Progenitor cell of endocrine pancreas (in vitro differentiated cells): Measurements from ENCODE around the gene C2orf81. TPM values are rescaled to one million over a fixed set of nuclear protein-coding genes. Genes with fewer than 3 reads are reported as not detected.

Source experiments
- DNase-seq: peaks from one replicate; pipeline ENCODE4 v3.0.0; 2021; ENCODE audit warnings: low spot score; ENCODE audit not compliant: unreplicated experiment
- H3K27ac Mint-ChIP-seq: 2 replicates; pipeline ENCODE4 v1.8.0; 2021; ENCODE audit warnings: mild to moderate bottlenecking, moderate library complexity, mixed read lengths
- H3K27me3 Mint-ChIP-seq: 2 replicates; pipeline ENCODE4 v1.8.0; 2021; ENCODE audit warnings: mixed read lengths
- H3K36me3 Mint-ChIP-seq: 2 replicates; pipeline ENCODE4 v1.8.0; 2022; ENCODE audit warnings: mixed read lengths; ENCODE audit not compliant: insufficient read depth
- H3K4me1 Mint-ChIP-seq: 2 replicates; pipeline ENCODE4 v1.8.0; 2021; ENCODE audit warnings: low read depth, mixed read lengths
- H3K4me3 Mint-ChIP-seq: 2 replicates; pipeline ENCODE4 v1.8.0; 2021; ENCODE audit warnings: low read depth, mild to moderate bottlenecking, moderate library complexity, mixed read lengths
- H3K9me3 Mint-ChIP-seq: 2 replicates; pipeline ENCODE4 v1.8.0; 2021; ENCODE audit warnings: low read depth, mixed read lengths
- total RNA-seq: library from RNA; stranded (reverse); gene quantifications from 2 replicates; pipeline ENCODE4 v1.2.1, GENCODE V29; 2021
- TF ChIP-seq, protein P1 (sequence below): fragments of 200-600 bp; sonication (generic); IDR thresholded peaks from one replicate; pipeline ENCODE4 v1.5.0; 2021; ENCODE audit warnings: antibody characterized with exemption, mild to moderate bottlenecking; ENCODE audit not compliant: unreplicated experiment

The C2orf81 gene
- total RNA-seq, 1 donor from 2014 or later, result 13.4 TPM

DNA sequence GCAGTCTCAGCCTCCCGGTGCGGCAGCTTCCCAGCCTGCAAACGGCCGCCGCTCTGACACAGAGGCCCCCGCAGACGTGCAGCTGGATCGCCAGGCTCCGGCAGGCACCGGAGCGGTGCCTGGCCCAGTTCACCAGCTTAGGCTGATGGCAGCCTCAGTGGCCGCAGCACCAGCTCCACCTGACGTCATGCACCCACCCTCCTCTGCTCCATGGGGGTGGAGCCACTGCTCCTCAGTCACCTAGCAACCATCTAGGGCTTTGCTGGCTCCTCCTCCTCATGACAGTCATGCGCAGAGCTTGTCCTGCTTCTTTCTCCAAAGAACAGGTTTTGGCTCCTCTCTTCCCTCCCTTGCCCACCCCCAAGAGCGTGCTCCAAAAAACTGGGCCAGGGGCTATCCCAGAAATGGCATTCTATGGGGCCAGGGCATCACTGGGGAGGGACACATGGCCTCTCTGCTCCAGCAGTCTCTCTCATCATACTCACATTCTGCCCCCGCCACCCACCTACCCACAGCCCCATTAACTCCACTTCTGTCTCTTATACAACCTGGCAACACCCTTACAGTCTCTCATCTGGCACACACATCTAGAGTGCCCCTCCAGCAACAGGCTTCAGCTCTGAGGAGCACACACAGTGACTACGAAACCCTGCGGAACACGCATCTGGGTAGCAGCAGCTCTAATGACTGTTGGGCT, 46.8 kb downstream of the C2orf81 start:
- Mint-ChIP-seq H3K27ac (peak overlapping the region; percentile 73), H3K4me3 (peak overlapping the region; percentile 81), H3K36me3 (peaks cover 14% of the 10 kb centered on the region), H3K27me3 (no peaks in the 10 kb centered on the region), H3K4me1 (peaks cover 19% of the 10 kb centered on the region), H3K9me3 (no peaks in the 10 kb centered on the region)
- peak; percentile 65 for DNase-seq
- TF ChIP-seq, protein P1, sequence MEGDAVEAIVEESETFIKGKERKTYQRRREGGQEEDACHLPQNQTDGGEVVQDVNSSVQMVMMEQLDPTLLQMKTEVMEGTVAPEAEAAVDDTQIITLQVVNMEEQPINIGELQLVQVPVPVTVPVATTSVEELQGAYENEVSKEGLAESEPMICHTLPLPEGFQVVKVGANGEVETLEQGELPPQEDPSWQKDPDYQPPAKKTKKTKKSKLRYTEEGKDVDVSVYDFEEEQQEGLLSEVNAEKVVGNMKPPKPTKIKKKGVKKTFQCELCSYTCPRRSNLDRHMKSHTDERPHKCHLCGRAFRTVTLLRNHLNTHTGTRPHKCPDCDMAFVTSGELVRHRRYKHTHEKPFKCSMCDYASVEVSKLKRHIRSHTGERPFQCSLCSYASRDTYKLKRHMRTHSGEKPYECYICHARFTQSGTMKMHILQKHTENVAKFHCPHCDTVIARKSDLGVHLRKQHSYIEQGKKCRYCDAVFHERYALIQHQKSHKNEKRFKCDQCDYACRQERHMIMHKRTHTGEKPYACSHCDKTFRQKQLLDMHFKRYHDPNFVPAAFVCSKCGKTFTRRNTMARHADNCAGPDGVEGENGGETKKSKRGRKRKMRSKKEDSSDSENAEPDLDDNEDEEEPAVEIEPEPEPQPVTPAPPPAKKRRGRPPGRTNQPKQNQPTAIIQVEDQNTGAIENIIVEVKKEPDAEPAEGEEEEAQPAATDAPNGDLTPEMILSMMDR, result no peak

DNA sequence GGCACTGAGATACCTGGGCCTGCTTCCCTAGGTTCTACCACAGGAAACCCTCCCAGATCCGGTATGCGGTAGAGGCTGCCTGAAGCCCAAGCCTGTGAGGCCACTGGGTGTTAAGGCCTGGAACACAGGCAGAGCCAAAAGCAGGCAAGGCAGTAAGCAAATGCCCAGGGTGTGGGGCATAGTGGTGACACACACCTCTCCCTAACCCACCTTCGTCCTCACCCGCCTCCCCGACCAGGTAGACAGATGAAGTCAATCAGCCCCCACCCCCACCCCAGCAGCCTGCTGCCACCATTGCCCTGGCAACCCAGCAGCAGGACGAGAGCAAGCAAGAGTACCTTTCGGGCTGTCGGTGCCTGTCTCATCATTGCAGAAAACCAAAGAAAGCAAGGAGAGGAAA, 47.4 kb downstream of the C2orf81 start:
- H3K4me1 Mint-ChIP-seq, result peaks cover 19% of the 10 kb centered on the region
- H3K9me3 Mint-ChIP-seq, result no peaks in the 10 kb centered on the region
- DNase-seq, result no peak
- peak overlapping the region; percentile 81 for H3K4me3 Mint-ChIP-seq
- TF ChIP-seq, protein P1, result no peak
- H3K36me3 Mint-ChIP-seq, result peaks cover 15% of the 10 kb centered on the region
- H3K27me3 Mint-ChIP-seq, result no peaks in the 10 kb centered on the region
- peak overlapping the region; percentile 73 for H3K27ac Mint-ChIP-seq

DNA sequence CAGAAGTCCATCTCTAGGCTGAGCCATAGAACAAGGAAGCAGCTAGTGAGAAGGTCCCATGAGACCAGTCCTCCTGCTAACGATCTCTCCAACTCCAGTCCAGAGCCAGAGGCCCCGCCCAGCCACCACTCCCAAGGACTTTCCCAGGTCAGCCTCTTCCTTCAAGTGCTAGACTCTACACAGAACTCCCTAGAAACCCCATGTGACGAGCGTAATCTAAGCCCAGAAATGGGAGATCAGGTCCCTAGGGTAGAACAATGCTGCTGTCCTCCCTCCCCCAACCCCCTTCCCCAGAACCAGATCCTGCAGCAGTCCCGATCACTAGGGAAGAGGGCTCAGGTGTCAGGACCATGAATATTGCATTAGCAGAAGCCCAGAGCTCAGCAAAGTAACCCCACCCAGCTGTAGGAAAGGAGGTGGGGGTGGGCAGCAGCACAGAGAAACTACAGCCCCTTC, 48.2 kb downstream of the C2orf81 start:
- TF ChIP-seq, protein P1, result no peak
- peaks cover 19% of the 10 kb centered on the region for H3K4me1 Mint-ChIP-seq
- peaks cover 19% of the 10 kb centered on the region for H3K36me3 Mint-ChIP-seq
- DNase-seq, result no peak
- no peaks in the 10 kb centered on the region for H3K27me3 Mint-ChIP-seq
- H3K4me3 Mint-ChIP-seq, result peak overlapping the region; percentile 29
- peak overlapping the region; percentile 29 for H3K27ac Mint-ChIP-seq
- H3K9me3 Mint-ChIP-seq, result no peaks in the 10 kb centered on the region

DNA sequence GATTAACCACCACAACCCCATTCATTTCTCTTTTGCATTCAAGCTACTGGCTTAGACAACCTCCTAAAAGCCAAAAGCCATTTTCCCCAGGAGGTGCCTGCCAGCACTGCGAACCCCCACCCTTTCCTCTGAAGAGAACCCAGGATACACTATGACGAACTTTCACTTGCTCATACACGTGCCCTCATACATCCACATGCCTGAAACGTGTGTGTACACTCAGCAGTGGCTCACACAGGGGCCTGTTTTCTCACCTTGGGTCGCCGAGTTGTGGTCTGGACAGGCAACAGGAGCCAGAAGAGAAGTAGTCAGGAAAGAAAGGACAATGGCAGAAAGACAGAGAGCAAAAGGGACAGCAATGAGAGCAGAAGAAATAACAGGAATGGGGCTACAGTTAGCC, 48.7 kb downstream of the C2orf81 start:
- Mint-ChIP-seq H3K9me3 (no peaks in the 10 kb centered on the region), H3K4me1 (peaks cover 19% of the 10 kb centered on the region), H3K27me3 (no peaks in the 10 kb centered on the region), H3K27ac (peak overlapping the region; percentile 1), H3K36me3 (peaks cover 19% of the 10 kb centered on the region), H3K4me3 (no peak overlapping the region)
- no peak for DNase-seq
- TF ChIP-seq, protein P1, result no peak

DNA sequence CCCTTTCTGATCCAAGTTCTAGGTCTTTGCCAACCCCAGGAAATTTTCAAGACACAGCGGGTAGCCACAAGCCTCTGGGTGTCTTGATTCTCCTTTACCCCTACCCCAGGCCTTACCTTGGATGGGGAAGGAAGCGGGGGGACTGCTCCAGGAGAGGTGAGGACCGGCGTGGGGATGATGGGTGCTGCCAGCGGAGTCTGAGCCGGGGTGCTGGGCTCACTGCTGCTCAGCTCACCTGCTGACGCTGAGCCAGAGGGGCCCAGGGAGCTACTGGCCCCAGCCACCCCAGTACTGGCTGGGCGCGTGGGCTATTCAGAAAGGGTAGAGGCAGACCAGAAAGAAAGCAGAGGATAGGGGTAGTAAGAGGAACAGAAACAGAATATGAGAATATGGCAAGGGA, 50.0 kb downstream of the C2orf81 start:
- Mint-ChIP-seq H3K9me3 (no peaks in the 10 kb centered on the region), H3K27ac (no peak overlapping the region), H3K4me1 (peaks cover 19% of the 10 kb centered on the region), H3K4me3 (no peak overlapping the region), H3K27me3 (no peaks in the 10 kb centered on the region), H3K36me3 (peaks cover 23% of the 10 kb centered on the region)
- TF ChIP-seq, protein P1, result no peak
- no peak for DNase-seq
